ENCODE measurements around the gene NUAK2. TPM values are rescaled to one million over a fixed set of nuclear protein-coding genes. Genes with fewer than 3 reads are reported as not detected.

NUAK2 gene
- 6.3 and 18.3 TPM in 2 replicates for total RNA-seq

GRCh38 chr1:205321162-205321958, at the start of gene NUAK2:
NUAK2 (minus strand) TSS chr1:205321745; CDS start chr1:205321628, 117 bp downstream.

GRCh38 chr1:205356440-205357139, 35.0 kb upstream of the NUAK2 start, which contains the start of gene KLHDC8A:
KLHDC8A (minus strand) TSS chr1:205356922; CDS start chr1:205343604, 13,318 bp downstream.

Small RNAs within 50 kb of the gene (small RNA-seq; reads per million reads assigned to genes)
- not detected for gene SNRPGP10

Other genes starting within 250 kb of the NUAK2 start
- gene TMEM81, start 237.3 kb downstream of the NUAK2 start, total RNA-seq: 0.65 and 1.6 TPM in 2 replicates
- 9.0 and 12.4 TPM in 2 replicates for gene RBBP5, start 199.8 kb downstream of the NUAK2 start, total RNA-seq
- 9.8 and 10.4 TPM in 2 replicates for gene DSTYK, start 110.0 kb downstream of the NUAK2 start, total RNA-seq
- under 0.01 and 1.1 TPM in 2 replicates for gene TMCC2, start 93.8 kb downstream of the NUAK2 start, total RNA-seq
- under 0.01 TPM in 1 of 2 replicates, not detected in the other for gene KLHDC8A, start 35.2 kb upstream of the NUAK2 start, total RNA-seq
- 3.8 and 14.5 TPM in 2 replicates for gene LEMD1, start 100.3 kb upstream of the NUAK2 start, total RNA-seq
- 2.5 and 9.0 TPM in 2 replicates for gene BLACAT1, start 134.3 kb upstream of the NUAK2 start, total RNA-seq
- gene CDK18, start 182.9 kb upstream of the NUAK2 start, total RNA-seq: 13.0 and 13.8 TPM in 2 replicates